Ovary (tissue), 3 donors: ENCODE measurements around the gene ABCC11.

ENCODE experiments used
- EP300 ChIP-seq: sonication (generic); formaldehyde crosslinking; IDR thresholded peaks from one replicate; pipeline ENCODE4 v1.6.1; 2017; ENCODE audit warnings: antibody characterized with exemption
- TF ChIP-seq, protein P1 (sequence below), 3 donors: fragments of 450-650 bp in 2 of 3; fragments of 200-600 bp in 1 of 3; IDR thresholded peaks; one replicate each; pipeline versions ENCODE4 v1.5.1 to v1.8.0; 2016 to 2022; ENCODE audit warnings: antibody characterized with exemption in 3 of 3, mild to moderate bottlenecking in 1 of 3
- donor health status: DM: no; HTN: no; CAD: no.

DNA sequence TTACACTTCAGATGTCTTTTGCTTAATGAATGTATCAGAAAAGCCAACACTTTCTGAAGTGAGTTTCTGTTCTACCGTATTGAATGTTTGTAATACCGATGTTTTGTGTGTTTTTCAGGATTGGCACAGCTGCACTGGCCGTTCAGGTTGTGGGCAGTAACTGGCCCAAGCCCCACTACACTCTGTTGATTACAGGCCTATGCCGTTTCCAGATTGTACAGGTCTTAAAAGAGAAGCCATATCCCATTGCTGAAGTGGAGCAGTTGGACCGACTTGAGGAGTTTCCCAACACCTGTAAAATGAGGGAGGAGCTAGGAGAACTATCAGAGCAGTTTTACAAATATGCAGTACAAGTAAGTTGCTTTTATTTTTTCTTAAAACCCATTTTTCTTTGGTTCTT lies 4.7 kb upstream of the ABCC11 start:
- TF ChIP-seq, protein P1, sequence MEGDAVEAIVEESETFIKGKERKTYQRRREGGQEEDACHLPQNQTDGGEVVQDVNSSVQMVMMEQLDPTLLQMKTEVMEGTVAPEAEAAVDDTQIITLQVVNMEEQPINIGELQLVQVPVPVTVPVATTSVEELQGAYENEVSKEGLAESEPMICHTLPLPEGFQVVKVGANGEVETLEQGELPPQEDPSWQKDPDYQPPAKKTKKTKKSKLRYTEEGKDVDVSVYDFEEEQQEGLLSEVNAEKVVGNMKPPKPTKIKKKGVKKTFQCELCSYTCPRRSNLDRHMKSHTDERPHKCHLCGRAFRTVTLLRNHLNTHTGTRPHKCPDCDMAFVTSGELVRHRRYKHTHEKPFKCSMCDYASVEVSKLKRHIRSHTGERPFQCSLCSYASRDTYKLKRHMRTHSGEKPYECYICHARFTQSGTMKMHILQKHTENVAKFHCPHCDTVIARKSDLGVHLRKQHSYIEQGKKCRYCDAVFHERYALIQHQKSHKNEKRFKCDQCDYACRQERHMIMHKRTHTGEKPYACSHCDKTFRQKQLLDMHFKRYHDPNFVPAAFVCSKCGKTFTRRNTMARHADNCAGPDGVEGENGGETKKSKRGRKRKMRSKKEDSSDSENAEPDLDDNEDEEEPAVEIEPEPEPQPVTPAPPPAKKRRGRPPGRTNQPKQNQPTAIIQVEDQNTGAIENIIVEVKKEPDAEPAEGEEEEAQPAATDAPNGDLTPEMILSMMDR (IDR thresholded peaks at IDR 0.05), result no peak
- no peak for TF ChIP-seq EP300
